ENCODE results near the gene KIF26B. TPM values are rescaled to one million over a fixed set of nuclear protein-coding genes. Genes with fewer than 3 reads are reported as not detected.

KIF26B gene
- total and polyA plus RNA-seq, 2 of the 4 experiments (the other 2 are of a cell fraction): 0.53 to 0.54 TPM

DNA sequence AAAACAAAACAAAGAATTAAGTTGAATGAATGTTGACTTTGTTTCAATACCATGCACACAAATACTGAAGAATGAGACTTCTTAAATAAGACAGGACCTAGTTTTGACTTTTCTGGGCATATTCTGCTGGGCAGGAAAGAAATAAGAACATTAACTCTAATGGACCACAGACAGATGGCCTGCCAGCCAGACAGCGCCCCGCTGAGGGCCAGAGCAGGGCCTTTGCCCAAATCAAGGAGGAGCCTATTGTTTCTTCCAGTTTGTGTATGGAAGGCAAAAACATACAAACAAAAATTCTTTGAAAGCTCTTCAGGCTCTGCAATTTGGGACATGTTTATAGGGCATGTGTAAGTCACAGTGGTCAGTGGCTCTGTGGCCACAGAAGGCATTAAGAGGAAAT is 44.4 kb upstream of the KIF26B start:
- Histone ChIP-seq H4K8ac (ENCODE audit: low read depth in 2 of 2, low read length in 2 of 2) (no peak overlapping the region), H3K27ac (ENCODE audit: insufficient read depth, low read length) (no peak overlapping the region), H3K4me1 (ENCODE audit: control insufficient read depth, insufficient read depth, low read length) (no peaks in the 10 kb centered on the region), H2AK5ac (ENCODE audit: low read depth, low read length) (no peak overlapping the region), H2AK9ac (replicated peaks; ENCODE audit: low read depth, low read length, poor library complexity) (no peak overlapping the region), H3K18ac (ENCODE audit: low read depth, low read length) (no peak overlapping the region), H2AFZ (replicated peaks; ENCODE audit: low read length, poor library complexity) (no peak overlapping the region), H3K9me3 (ENCODE audit: control insufficient read depth, insufficient read depth, low read length) (no peaks in the 10 kb centered on the region), H2BK120ac (ENCODE audit: low read depth, low read length) (no peak overlapping the region), H3K79me1 (ENCODE audit: low read depth in 1 of 2, low read length in 2 of 2) (no peaks in the 10 kb centered on the region), H3K56ac (ENCODE audit: extremely low read depth, insufficient read depth, low read length) (no peak overlapping the region), H3K9me1 (ENCODE audit: insufficient read depth, low read length) (no peaks in the 10 kb centered on the region), H3K9ac (ENCODE audit: low read depth, low read length) (no peak overlapping the region), H4K91ac (ENCODE audit: insufficient read depth, low read depth, low read length) (no peak overlapping the region), H3K27me3 (ENCODE audit: control insufficient read depth, insufficient read depth, low read length) (no peaks in the 10 kb centered on the region; the same call in 1 of the 2 replicates), H4K5ac (ENCODE audit: low read depth, low read length) (no peak overlapping the region), H3K4me3 (ENCODE audit: insufficient read depth, low read depth, low read length) (no peak overlapping the region), H3K14ac (replicated peaks; ENCODE audit: low read depth, low read length) (no peak overlapping the region), H3K4ac (ENCODE audit: low read depth, low read length) (no peak overlapping the region), H2BK15ac (ENCODE audit: low read depth, low read length) (no peak overlapping the region), H4K20me1 (ENCODE audit: insufficient read depth, low read length) (no peaks in the 10 kb centered on the region), H2BK5ac (ENCODE audit: low read depth, low read length, poor library complexity, severe bottlenecking) (no peak overlapping the region), H3K4me2 (ENCODE audit: low read depth, low read length) (no peak overlapping the region), H3K36me3 (ENCODE audit: control insufficient read depth, insufficient read depth, low read length) (no peaks in the 10 kb centered on the region), H2BK20ac (ENCODE audit: low read depth, low read length) (no peak overlapping the region), H3K23ac (ENCODE audit: low read depth, low read length) (no peak overlapping the region)
- ATAC-seq (ENCODE audit: low read depth) (no peak), DNase-seq (no peak)
- CTCF ChIA-PET: no interaction called here
- dilution Hi-C loops (cut with HindIII; ENCODE audit: low sequenced_read_pairs, unreplicated experiment) (no loop called here), intact Hi-C loops (cut with micrococcal nuclease) (no loop called here), in situ Hi-C loops (cut with MboI; ENCODE audit: low sequenced_read_pairs) (no loop called here)
- WGBS, 2 experiments (ENCODE audit: extremely low coverage in 2 of 2, insufficient read length in 1 of 2): no CpG with 5 or more reads among the region's 2 CpGs
- TF ChIP-seq MAZ (IDR thresholded peaks at IDR 0.05; ENCODE audit: borderline replicate concordance, low read depth, low read length): no peak
- no peak for TF ChIP-seq MXI1 (IDR thresholded peaks at IDR 0.05; ENCODE audit: borderline replicate concordance, low read depth, low read length)
- no peak for TF ChIP-seq NFE2L2 (IDR thresholded peaks at IDR 0.05; ENCODE audit: low read depth, low read length)
- TF ChIP-seq BHLHE40 (IDR thresholded peaks at IDR 0.05; ENCODE audit: low read depth, low read length): no peak
- no peak for TF ChIP-seq RFX5 (IDR thresholded peaks at IDR 0.05; ENCODE audit: low read depth, low read length)
- no peak for TF ChIP-seq MAFK (IDR thresholded peaks at IDR 0.05; ENCODE audit: low read depth, low read length)
- TF ChIP-seq USF2 (IDR thresholded peaks at IDR 0.05; ENCODE audit: low read depth, low read length): no peak
- TF ChIP-seq, protein P1, sequence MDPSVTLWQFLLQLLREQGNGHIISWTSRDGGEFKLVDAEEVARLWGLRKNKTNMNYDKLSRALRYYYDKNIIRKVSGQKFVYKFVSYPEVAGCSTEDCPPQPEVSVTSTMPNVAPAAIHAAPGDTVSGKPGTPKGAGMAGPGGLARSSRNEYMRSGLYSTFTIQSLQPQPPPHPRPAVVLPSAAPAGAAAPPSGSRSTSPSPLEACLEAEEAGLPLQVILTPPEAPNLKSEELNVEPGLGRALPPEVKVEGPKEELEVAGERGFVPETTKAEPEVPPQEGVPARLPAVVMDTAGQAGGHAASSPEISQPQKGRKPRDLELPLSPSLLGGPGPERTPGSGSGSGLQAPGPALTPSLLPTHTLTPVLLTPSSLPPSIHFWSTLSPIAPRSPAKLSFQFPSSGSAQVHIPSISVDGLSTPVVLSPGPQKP (IDR thresholded peaks at IDR 0.05; ENCODE audit: borderline replicate concordance, low read depth, low read length): no peak
- TF ChIP-seq CHD1 (IDR thresholded peaks at IDR 0.05; ENCODE audit: low read depth, low read length): no peak
- no peak for TF ChIP-seq SMC3 (IDR thresholded peaks at IDR 0.05; ENCODE audit: low read depth, low read length)
- no peak for TF ChIP-seq RAD21 (IDR thresholded peaks at IDR 0.05; ENCODE audit: low read length)
- TF ChIP-seq CEBPB (IDR thresholded peaks at IDR 0.05; ENCODE audit: low read depth, low read length): no peak
- no peak for TF ChIP-seq RCOR1 (IDR thresholded peaks at IDR 0.05; ENCODE audit: insufficient replicate concordance, low read length)
- TF ChIP-seq FOS (IDR thresholded peaks at IDR 0.05; ENCODE audit: low read depth, low read length): no peak
- TF ChIP-seq, protein P2, sequence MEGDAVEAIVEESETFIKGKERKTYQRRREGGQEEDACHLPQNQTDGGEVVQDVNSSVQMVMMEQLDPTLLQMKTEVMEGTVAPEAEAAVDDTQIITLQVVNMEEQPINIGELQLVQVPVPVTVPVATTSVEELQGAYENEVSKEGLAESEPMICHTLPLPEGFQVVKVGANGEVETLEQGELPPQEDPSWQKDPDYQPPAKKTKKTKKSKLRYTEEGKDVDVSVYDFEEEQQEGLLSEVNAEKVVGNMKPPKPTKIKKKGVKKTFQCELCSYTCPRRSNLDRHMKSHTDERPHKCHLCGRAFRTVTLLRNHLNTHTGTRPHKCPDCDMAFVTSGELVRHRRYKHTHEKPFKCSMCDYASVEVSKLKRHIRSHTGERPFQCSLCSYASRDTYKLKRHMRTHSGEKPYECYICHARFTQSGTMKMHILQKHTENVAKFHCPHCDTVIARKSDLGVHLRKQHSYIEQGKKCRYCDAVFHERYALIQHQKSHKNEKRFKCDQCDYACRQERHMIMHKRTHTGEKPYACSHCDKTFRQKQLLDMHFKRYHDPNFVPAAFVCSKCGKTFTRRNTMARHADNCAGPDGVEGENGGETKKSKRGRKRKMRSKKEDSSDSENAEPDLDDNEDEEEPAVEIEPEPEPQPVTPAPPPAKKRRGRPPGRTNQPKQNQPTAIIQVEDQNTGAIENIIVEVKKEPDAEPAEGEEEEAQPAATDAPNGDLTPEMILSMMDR (conservative IDR thresholded peaks at IDR 0.05; ENCODE audit: low read depth, low read length): no peak
- no peak for TF ChIP-seq POLR2A (IDR thresholded peaks at IDR 0.05; ENCODE audit: low read depth, low read length)
- POLR2A ChIA-PET (ENCODE audit: unreplicated experiment): no interaction called here
- BruUV-seq (replicated peaks): no TSS peak

All from IMR-90 (cell line).